GM18870 (cell line): ENCODE measurements around the gene SLC25A17.
"Not testable (repeated sequence)": the region's sequence is repeated elsewhere in the genome, so short reads cannot be mapped to it uniquely, and the experiment has no call there.

Source experiments
- ATAC-seq: cut with Tn5 transposase; IDR thresholded peaks from one replicate; pipeline ENCODE4 v1.9.1; 2021; ENCODE audit warnings: moderate library complexity; ENCODE audit not compliant: unreplicated experiment

The SLC25A17 gene

GRCh38 chr22:40818747-40819598 is at the start of gene SLC25A17:
Gene SLC25A17 (minus strand): TSS chr22:40819346. CDS start chr22:40819248, 98 bp downstream.
- no peak for ATAC-seq

GRCh38 chr22:40868379-40868778 is 49.2 kb upstream of the SLC25A17 start:
- ATAC-seq, result not testable (repeated sequence)

- ATAC-seq, result no peak
Observed at GRCh38 chr22:40867109-40867508, 48.0 kb upstream of the SLC25A17 start.

GRCh38 chr22:40862537-40862936 is 43.4 kb upstream of the SLC25A17 start:
- ATAC-seq, result no peak

GRCh38 chr22:40862013-40862412 is 42.9 kb upstream of the SLC25A17 start, which contains the start of gene DNAJB7:
Gene DNAJB7 (minus strand): TSS chr22:40862113. CDS start chr22:40861994, 119 bp downstream.
- ATAC-seq, result no peak

GRCh38 chr22:40857309-40857855 is 38.2 kb upstream of the SLC25A17 start:
- ATAC-seq, result no peak

- ATAC-seq, result peak; percentile 74
Observed at GRCh38 chr22:40856513-40857308, 37.6 kb upstream of the SLC25A17 start, which contains the start of the genes ST13 and XPNPEP3. Gene ST13 (minus strand): TSS chr22:40856639. CDS start chr22:40856540, 99 bp downstream. Gene XPNPEP3 (plus strand): TSS chr22:40857148. CDS start chr22:40857182, 34 bp downstream.

GRCh38 chr22:40855979-40856512 is 36.9 kb upstream of the SLC25A17 start:
- peak; percentile 8 for ATAC-seq

GRCh38 chr22:40855071-40855978 is 36.2 kb upstream of the SLC25A17 start:
- no peak for ATAC-seq

- ATAC-seq, result no peak
Observed at GRCh38 chr22:40853961-40854360, 34.8 kb upstream of the SLC25A17 start.

- ATAC-seq, result no peak
Observed at GRCh38 chr22:40853333-40853732, 34.2 kb upstream of the SLC25A17 start.

- not testable (repeated sequence) for ATAC-seq
Observed at GRCh38 chr22:40845816-40846215, 26.7 kb upstream of the SLC25A17 start.

- ATAC-seq, result no peak
Observed at GRCh38 chr22:40844951-40845350, 25.8 kb upstream of the SLC25A17 start.

- no peak for ATAC-seq
Observed at GRCh38 chr22:40838486-40838885, 19.3 kb upstream of the SLC25A17 start.

- no peak for ATAC-seq
Observed at GRCh38 chr22:40834619-40835018, 15.5 kb upstream of the SLC25A17 start.

- no peak for ATAC-seq
Observed at GRCh38 chr22:40829131-40829530, 10.0 kb upstream of the SLC25A17 start.

- ATAC-seq, result no peak
Observed at GRCh38 chr22:40826984-40827741, 8.0 kb upstream of the SLC25A17 start.

- ATAC-seq, result not testable (repeated sequence)
Observed at GRCh38 chr22:40826292-40826691, 7.1 kb upstream of the SLC25A17 start.

GRCh38 chr22:40823426-40823825 is 4.3 kb upstream of the SLC25A17 start:
- ATAC-seq, result no peak
